SU-DHL-6 (cell line): ENCODE data around the gene ASGR2.

ENCODE experiments used
- EZH2phosphoT487 ChIP-seq: fragments of 200-600 bp; sonication (generic), shearing (Covaris generic); conservative IDR thresholded peaks from 2 replicates; pipeline ENCODE4 v1.6.1; 2018; ENCODE audit warnings: mild to moderate bottlenecking, antibody characterized with exemption, low read length, moderate library complexity, mixed read lengths
- TF ChIP-seq, protein P1 (sequence below): fragments of 200-600 bp; sonication (generic); IDR thresholded peaks from one replicate; pipeline ENCODE4 v1.5.1; 2017; ENCODE audit warnings: antibody characterized with exemption, mild to moderate bottlenecking, low read length, moderate library complexity; ENCODE audit not compliant: insufficient read depth, poor library complexity, severe bottlenecking

DNA sequence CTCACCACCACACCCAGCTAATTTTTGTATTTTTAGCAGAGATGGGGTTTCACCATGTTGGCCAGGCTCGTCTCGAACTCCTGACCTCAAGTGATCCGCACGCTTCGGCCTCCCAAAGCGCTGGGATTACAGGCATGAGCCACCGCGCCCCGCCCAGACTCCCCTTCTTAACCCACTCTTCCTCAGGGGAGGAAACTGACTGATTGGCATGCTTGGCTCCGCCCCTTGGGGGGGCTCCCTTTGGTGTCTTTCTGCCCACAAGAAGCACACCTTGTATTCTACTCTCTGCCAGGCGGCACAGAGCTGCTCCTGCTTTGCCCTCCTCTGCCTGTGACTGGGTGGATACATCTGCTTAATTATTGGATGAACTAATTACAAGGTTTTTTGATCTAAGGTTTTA is 4.7 kb upstream of the ASGR2 start:
- TF ChIP-seq, protein P1, sequence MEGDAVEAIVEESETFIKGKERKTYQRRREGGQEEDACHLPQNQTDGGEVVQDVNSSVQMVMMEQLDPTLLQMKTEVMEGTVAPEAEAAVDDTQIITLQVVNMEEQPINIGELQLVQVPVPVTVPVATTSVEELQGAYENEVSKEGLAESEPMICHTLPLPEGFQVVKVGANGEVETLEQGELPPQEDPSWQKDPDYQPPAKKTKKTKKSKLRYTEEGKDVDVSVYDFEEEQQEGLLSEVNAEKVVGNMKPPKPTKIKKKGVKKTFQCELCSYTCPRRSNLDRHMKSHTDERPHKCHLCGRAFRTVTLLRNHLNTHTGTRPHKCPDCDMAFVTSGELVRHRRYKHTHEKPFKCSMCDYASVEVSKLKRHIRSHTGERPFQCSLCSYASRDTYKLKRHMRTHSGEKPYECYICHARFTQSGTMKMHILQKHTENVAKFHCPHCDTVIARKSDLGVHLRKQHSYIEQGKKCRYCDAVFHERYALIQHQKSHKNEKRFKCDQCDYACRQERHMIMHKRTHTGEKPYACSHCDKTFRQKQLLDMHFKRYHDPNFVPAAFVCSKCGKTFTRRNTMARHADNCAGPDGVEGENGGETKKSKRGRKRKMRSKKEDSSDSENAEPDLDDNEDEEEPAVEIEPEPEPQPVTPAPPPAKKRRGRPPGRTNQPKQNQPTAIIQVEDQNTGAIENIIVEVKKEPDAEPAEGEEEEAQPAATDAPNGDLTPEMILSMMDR, result no peak
- no peak for TF ChIP-seq EZH2phosphoT487
